Hematopoietic multipotent progenitor cell treated with erythropoietin and hydrocortisone succinate and interleukin-3 and kit ligand, for 17 days (in vitro differentiated cells): ENCODE results near the gene IL6R.
"Not testable (repeated sequence)": the region's sequence is repeated elsewhere in the genome, so short reads cannot be mapped to it uniquely, and the experiment has no call there.

ENCODE experiments used
- DNase-seq: peaks from one replicate; pipeline ENCODE4 v3.0.0-alpha.2; 2015; ENCODE audit warnings: low spot score

Gene IL6R

GRCh38 chr1:154406886-154407197 is 1.7 kb downstream of the IL6R start:
- no peak for DNase-seq

GRCh38 chr1:154407198-154408091 is 2.3 kb downstream of the IL6R start:
- DNase-seq: no peak

GRCh38 chr1:154408174-154408777 is 3.1 kb downstream of the IL6R start:
- no peak for DNase-seq

GRCh38 chr1:154410185-154410827 is 5.2 kb downstream of the IL6R start:
- no peak for DNase-seq

- no peak for DNase-seq
These were observed 6.4 kb downstream of the IL6R start for GRCh38 chr1:154411525-154411924.

- no peak for DNase-seq
These were observed 8.1 kb downstream of the IL6R start for GRCh38 chr1:154413177-154413783.

- DNase-seq: no peak
These were observed 9.5 kb downstream of the IL6R start for GRCh38 chr1:154414606-154415005.

GRCh38 chr1:154416471-154417337 is 11.6 kb downstream of the IL6R start:
- no peak for DNase-seq

- no peak for DNase-seq
These were observed 12.1 kb downstream of the IL6R start for GRCh38 chr1:154417338-154417608.

- DNase-seq: no peak
These were observed 13.1 kb downstream of the IL6R start for GRCh38 chr1:154418062-154418921.

- DNase-seq: no peak
These were observed 13.9 kb downstream of the IL6R start for GRCh38 chr1:154418923-154419619.

- no peak for DNase-seq
These were observed 14.8 kb downstream of the IL6R start for GRCh38 chr1:154419620-154420571.

- no peak for DNase-seq
These were observed 16.1 kb downstream of the IL6R start for GRCh38 chr1:154420961-154421924.

GRCh38 chr1:154422049-154422448 is 16.9 kb downstream of the IL6R start:
- not testable (repeated sequence) for DNase-seq

- no peak for DNase-seq
These were observed 17.4 kb downstream of the IL6R start for GRCh38 chr1:154422521-154422920.

GRCh38 chr1:154423304-154423987 is 18.3 kb downstream of the IL6R start:
- no peak for DNase-seq

- no peak for DNase-seq
These were observed 18.8 kb downstream of the IL6R start for GRCh38 chr1:154423988-154424326.

- DNase-seq: no peak
These were observed 20.0 kb downstream of the IL6R start for GRCh38 chr1:154425172-154425571.
